ENCODE results near the gene DDIT3. TPM values are rescaled to one million over a fixed set of nuclear protein-coding genes. Genes with fewer than 3 reads are reported as not detected.

Gene DDIT3
- total RNA-seq, 1 experiment from 2014 or later: 26.9 TPM

DNA sequence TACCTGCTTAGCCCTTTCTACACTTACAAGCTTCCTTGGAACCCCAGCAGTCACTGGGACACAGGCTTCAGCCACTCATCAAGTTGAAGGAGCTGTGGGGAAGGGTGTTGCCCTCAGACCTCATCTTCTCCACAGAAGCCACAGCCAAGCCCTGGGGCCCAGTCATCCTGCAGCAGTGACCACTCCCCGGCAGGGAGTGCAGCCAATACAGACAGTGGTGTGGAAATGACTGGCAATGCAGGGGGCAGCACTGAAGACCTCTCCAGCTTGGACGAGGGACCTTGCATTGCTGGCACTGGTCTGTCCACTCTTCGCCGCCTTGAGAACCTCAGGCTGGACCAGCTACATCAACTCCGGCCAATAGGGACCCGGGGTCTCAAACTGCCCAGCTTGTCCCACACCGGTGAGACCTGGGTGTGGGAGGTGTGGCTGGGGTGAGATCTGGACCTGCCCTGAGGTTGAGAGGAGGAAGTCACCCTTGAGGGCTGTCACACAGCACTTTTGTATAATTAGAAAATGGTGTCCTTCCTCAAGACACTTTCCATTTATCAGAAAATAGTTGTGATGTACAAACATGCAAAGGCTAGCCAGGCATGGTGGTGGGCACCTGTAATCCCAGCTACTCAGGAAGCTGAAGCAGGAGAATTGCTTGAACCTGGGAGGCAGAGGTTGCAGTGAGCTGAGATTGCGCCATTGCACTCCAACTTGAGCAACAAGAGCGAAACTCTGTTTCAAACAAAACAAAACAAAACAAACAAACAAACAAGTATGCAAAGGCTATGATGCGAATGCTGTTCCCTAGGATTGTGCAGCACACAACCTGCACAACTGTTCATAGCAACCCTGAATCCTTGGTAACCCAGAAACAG is 50.8 kb downstream of the DDIT3 start:
- no peak for DNase-seq (ENCODE audit: low spot score)

DNA sequence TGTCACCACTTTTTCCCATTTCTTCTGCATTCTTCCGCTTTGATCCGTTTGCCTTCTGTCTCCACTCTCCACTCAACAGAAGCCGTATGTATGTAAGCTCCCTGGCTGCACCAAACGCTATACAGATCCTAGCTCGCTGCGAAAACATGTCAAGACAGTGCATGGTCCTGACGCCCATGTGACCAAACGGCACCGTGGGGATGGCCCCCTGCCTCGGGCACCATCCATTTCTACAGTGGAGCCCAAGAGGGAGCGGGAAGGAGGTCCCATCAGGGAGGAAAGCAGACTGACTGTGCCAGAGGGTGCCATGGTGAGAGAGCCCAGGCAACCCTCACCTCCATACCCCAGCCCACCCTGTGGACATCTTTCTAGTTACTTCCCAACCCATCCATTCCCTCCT is 52.4 kb downstream of the DDIT3 start:
- DNase-seq (ENCODE audit: low spot score): no peak

DNA sequence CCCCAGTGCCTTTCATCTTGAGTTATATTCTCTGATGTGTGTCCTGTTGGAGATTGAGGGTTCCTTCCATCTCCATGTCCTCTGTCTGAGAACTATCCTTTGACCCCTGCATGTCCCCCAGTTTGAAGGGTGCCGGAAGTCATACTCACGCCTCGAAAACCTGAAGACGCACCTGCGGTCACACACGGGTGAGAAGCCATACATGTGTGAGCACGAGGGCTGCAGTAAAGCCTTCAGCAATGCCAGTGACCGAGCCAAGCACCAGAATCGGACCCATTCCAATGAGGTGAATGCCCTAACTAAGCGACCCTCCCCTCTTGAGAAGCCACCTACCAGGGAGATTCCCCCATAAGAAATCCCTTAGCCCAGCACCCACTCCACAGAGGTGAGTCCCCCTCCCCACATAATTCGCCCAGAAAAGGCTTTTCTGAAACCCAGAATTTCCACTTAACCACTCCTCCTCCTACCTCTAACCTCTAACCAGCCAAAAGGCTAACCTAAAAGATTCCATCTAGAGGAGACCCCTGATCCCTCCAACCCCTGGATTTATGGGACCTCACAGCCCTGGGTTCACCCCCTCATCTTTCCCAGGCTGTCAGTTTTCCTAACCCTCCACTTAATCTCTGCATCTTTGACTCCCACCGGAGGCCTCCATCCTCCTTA is 53.0 kb downstream of the DDIT3 start:
- no peak for DNase-seq (ENCODE audit: low spot score)

Small RNA genes lying within 50 kb of the gene (small RNA-seq; reads per million reads assigned to genes)
- not detected for gene MIR616

Other genes starting within 250 kb of the DDIT3 start
- gene R3HDM2, start 89.5 kb downstream of the DDIT3 start, total RNA-seq (2014; rRNA removed; shearing (Covaris generic)): 23.3 and 25.3 TPM in 2 replicates
- not detected in 2 replicates for gene INHBC, start 85.7 kb downstream of the DDIT3 start, total RNA-seq (2014; rRNA removed; shearing (Covaris generic))
- 0.34 and 0.41 TPM in 2 replicates for gene INHBE, start 65.2 kb downstream of the DDIT3 start, total RNA-seq (2014; rRNA removed; shearing (Covaris generic))
- 2.0 and 4.2 TPM in 2 replicates for gene GLI1, start 60.7 kb downstream of the DDIT3 start, total RNA-seq (2014; rRNA removed; shearing (Covaris generic))
- gene ARHGAP9, start 40.6 kb downstream of the DDIT3 start, total RNA-seq (2014; rRNA removed; shearing (Covaris generic)): 1.5 and 3.4 TPM in 2 replicates
- 174 and 202 TPM in 2 replicates for gene MARS1, start 32.4 kb downstream of the DDIT3 start, total RNA-seq (2014; rRNA removed; shearing (Covaris generic))
- gene MBD6, start 2.3 kb upstream of the DDIT3 start, total RNA-seq (2014; rRNA removed; shearing (Covaris generic)): 18.0 and 23.0 TPM in 2 replicates
- gene DCTN2, start 26.7 kb upstream of the DDIT3 start, total RNA-seq (2014; rRNA removed; shearing (Covaris generic)): 58.6 and 62.3 TPM in 2 replicates
- gene KIF5A, start 29.5 kb upstream of the DDIT3 start, total RNA-seq (2014; rRNA removed; shearing (Covaris generic)): not detected in 2 replicates
- 30.8 and 37.2 TPM in 2 replicates for gene PIP4K2C, start 70.7 kb upstream of the DDIT3 start, total RNA-seq (2014; rRNA removed; shearing (Covaris generic))
- not detected in 2 replicates for gene DTX3, start 84.3 kb upstream of the DDIT3 start, total RNA-seq (2014; rRNA removed; shearing (Covaris generic))
- 0.25 TPM in 1 of 2 replicates, not detected in the other for gene ARHGEF25, start 90.9 kb upstream of the DDIT3 start, total RNA-seq (2014; rRNA removed; shearing (Covaris generic))
- gene B4GALNT1, start 112.7 kb upstream of the DDIT3 start, total RNA-seq (2014; rRNA removed; shearing (Covaris generic)): 3.1 and 5.8 TPM in 2 replicates
- gene OS9, start 173.6 kb upstream of the DDIT3 start, total RNA-seq (2014; rRNA removed; shearing (Covaris generic)): 94.5 and 105 TPM in 2 replicates
- gene AGAP2, start 218.2 kb upstream of the DDIT3 start, total RNA-seq (2014; rRNA removed; shearing (Covaris generic)): 1.9 and 4.0 TPM in 2 replicates
- 35.0 and 42.9 TPM in 2 replicates for gene TSPAN31, start 224.5 kb upstream of the DDIT3 start, total RNA-seq (2014; rRNA removed; shearing (Covaris generic))
- gene CDK4, start 231.8 kb upstream of the DDIT3 start, total RNA-seq (2014; rRNA removed; shearing (Covaris generic)): 310 and 345 TPM in 2 replicates
- 9.4 and 12.3 TPM in 2 replicates for gene MARCHF9, start 234.6 kb upstream of the DDIT3 start, total RNA-seq (2014; rRNA removed; shearing (Covaris generic))
- gene CYP27B1, start 246.6 kb upstream of the DDIT3 start, total RNA-seq (2014; rRNA removed; shearing (Covaris generic)): 7.0 and 11.0 TPM in 2 replicates

Data from HT-29 (cell line).